ENCODE measurements around the gene PHF2.

PHF2 gene

GRCh38 chr9:93697352-93698139 lies 121.2 kb downstream of the PHF2 start:
- Histone ChIP-seq H3K4me3 (ENCODE audit: low read depth, low read length) (no peak overlapping the region), H3K27ac (ENCODE audit: extremely low read depth, low read depth, low read length) (no peak overlapping the region), H3K9me3 (ENCODE audit: control insufficient read depth, insufficient read depth, low read depth, low read length) (no peaks in the 10 kb centered on the region), H3K36me3 (ENCODE audit: control insufficient read depth in 2 of 2, insufficient read depth in 1 of 2, low read length in 2 of 2) (no peaks in the 10 kb centered on the region), H3K4me1 (ENCODE audit: control insufficient read depth, insufficient read depth, low read length) (no peaks in the 10 kb centered on the region)
- TF ChIP-seq ZNF513 (tag by site-specific recombination; IDR thresholded peaks at IDR 0.05) (no peak), KLF9 (tag by site-specific recombination; IDR thresholded peaks at IDR 0.05; ENCODE audit: low read depth) (no peak), KLF8 (tag by site-specific recombination; IDR thresholded peaks at IDR 0.05) (no peak), ZFP41 (tag by site-specific recombination; IDR thresholded peaks at IDR 0.05; ENCODE audit: borderline replicate concordance) (no peak), ZNF830 (tag by site-specific recombination; IDR thresholded peaks at IDR 0.05; ENCODE audit: low read depth) (no peak)
- ChIA-PET CTCF (interaction anchor here (1.1 kb wide), 1 partner anchor 304 kb away, joined by 3 read pairs; no protein-coding TSS in a partner anchor), POLR2A (no interaction called here)

- TF ChIP-seq ZFP69B (tag by site-specific recombination; IDR thresholded peaks at IDR 0.05) (no peak), EGR2 (tag by site-specific recombination; IDR thresholded peaks at IDR 0.05; ENCODE audit: low read depth) (no peak), PRDM4 (tag by site-specific recombination; IDR thresholded peaks at IDR 0.05) (no peak), ZNF596 (tag by site-specific recombination; IDR thresholded peaks at IDR 0.05) (no peak), GLI2 (tag by site-specific recombination; IDR thresholded peaks at IDR 0.05; ENCODE audit: borderline replicate concordance, low read depth) (no peak), ZNF449 (tag by site-specific recombination; IDR thresholded peaks at IDR 0.05) (no peak), ZNF416 (tag by site-specific recombination; IDR thresholded peaks at IDR 0.05) (no peak), ZNF248 (tag by site-specific recombination; IDR thresholded peaks at IDR 0.05) (no peak), ZNF202 (tag by site-specific recombination; IDR thresholded peaks at IDR 0.05; ENCODE audit: borderline replicate concordance) (no peak), ZNF48 (tag by site-specific recombination; IDR thresholded peaks at IDR 0.05) (no peak)
- TF ChIP-seq, protein P1, sequence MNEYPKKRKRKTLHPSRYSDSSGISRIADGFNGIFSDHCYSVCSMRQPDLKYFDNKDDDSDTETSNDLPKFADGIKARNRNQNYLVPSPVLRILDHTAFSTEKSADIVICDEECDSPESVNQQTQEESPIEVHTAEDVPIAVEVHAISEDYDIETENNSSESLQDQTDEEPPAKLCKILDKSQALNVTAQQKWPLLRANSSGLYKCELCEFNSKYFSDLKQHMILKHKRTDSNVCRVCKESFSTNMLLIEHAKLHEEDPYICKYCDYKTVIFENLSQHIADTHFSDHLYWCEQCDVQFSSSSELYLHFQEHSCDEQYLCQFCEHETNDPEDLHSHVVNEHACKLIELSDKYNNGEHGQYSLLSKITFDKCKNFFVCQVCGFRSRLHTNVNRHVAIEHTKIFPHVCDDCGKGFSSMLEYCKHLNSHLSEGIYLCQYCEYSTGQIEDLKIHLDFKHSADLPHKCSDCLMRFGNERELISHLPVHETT (tag by site-specific recombination; IDR thresholded peaks at IDR 0.05) = no peak
- TF ChIP-seq, protein P2, sequence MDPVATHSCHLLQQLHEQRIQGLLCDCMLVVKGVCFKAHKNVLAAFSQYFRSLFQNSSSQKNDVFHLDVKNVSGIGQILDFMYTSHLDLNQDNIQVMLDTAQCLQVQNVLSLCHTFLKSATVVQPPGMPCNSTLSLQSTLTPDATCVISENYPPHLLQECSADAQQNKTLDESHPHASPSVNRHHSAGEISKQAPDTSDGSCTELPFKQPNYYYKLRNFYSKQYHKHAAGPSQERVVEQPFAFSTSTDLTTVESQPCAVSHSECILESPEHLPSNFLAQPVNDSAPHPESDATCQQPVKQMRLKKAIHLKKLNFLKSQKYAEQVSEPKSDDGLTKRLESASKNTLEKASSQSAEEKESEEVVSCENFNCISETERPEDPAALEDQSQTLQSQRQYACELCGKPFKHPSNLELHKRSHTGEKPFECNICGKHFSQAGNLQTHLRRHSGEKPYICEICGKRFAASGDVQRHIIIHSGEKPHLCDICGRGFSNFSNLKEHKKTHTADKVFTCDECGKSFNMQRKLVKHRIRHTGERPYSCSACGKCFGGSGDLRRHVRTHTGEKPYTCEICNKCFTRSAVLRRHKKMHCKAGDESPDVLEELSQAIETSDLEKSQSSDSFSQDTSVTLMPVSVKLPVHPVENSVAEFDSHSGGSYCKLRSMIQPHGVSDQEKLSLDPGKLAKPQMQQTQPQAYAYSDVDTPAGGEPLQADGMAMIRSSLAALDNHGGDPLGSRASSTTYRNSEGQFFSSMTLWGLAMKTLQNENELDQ (tag by site-specific recombination; IDR thresholded peaks at IDR 0.05; ENCODE audit: low read depth) = no peak
- TF ChIP-seq, protein P3, sequence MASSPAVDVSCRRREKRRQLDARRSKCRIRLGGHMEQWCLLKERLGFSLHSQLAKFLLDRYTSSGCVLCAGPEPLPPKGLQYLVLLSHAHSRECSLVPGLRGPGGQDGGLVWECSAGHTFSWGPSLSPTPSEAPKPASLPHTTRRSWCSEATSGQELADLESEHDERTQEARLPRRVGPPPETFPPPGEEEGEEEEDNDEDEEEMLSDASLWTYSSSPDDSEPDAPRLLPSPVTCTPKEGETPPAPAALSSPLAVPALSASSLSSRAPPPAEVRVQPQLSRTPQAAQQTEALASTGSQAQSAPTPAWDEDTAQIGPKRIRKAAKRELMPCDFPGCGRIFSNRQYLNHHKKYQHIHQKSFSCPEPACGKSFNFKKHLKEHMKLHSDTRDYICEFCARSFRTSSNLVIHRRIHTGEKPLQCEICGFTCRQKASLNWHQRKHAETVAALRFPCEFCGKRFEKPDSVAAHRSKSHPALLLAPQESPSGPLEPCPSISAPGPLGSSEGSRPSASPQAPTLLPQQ (tag by site-specific recombination; IDR thresholded peaks at IDR 0.05) = no peak
- Histone ChIP-seq H3K27ac (ENCODE audit: extremely low read depth, low read depth, low read length) (no peak overlapping the region), H3K36me3 (ENCODE audit: control insufficient read depth in 2 of 2, insufficient read depth in 1 of 2, low read length in 2 of 2) (no peaks in the 10 kb centered on the region), H3K9me3 (ENCODE audit: control insufficient read depth, insufficient read depth, low read depth, low read length) (no peaks in the 10 kb centered on the region), H3K4me3 (ENCODE audit: low read depth, low read length) (no peak overlapping the region), H3K4me1 (ENCODE audit: control insufficient read depth, insufficient read depth, low read length) (no peaks in the 10 kb centered on the region)
- POLR2A ChIA-PET = no interaction called here
- CTCF ChIA-PET = interaction anchor here (1.1 kb wide), 1 partner anchor 304 kb away, joined by 3 read pairs; no protein-coding TSS in a partner anchor
Observed at GRCh38 chr9:93698140-93698908, 121.9 kb downstream of the PHF2 start.

Data from HEK293 (cell line).